SHP77 (cell line): Measurements from ENCODE around the gene FAM187B.

Experiments used
- DNase-seq, 2 experiments: peaks; one replicate each; lab custom pipeline; 2025; lab: John Stamatoyannopoulos, UW

Gene FAM187B

GRCh38 chr19:35178701-35179100 is 49.8 kb downstream of the FAM187B start:
- no peak for DNase-seq

GRCh38 chr19:35177377-35178274 is 50.9 kb downstream of the FAM187B start:
- no peak for DNase-seq

DNA sequence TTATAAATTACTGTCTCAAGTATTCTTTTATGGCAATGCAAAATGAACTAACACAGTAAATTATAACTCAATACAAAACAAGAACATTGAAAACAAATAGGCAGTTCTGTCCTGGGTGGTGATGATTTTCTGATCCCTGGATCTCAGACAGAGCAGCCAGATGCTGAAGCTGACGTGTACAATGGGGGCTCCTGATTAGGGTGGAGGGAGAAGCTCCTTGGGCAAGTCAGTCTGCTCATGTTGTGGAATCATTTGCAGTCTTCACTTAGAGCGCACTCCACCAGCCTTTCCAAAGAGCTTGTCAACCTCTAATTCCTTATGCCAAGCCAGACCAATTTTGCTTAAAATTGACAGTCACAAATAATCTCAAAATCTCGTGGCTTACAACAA is 52.4 kb downstream of the FAM187B start:
- DNase-seq: no peak
